Muscle of leg (tissue), 11 donors: ENCODE measurements around the gene ERC1. TPM values are rescaled to one million over a fixed set of nuclear protein-coding genes. Genes with fewer than 3 reads are reported as not detected.

ENCODE experiments used
- DNase-seq: peaks from one replicate; pipeline ENCODE4 v3.0.0; 2013
- H3K27ac ChIP-seq: one replicate; pipeline ENCODE4 v1.5.1; 2013; ENCODE audit warnings: mild to moderate bottlenecking, low read length, control low read depth
- H3K27me3 ChIP-seq: one replicate; pipeline ENCODE4 v1.6.1; 2013; ENCODE audit warnings: low read length; ENCODE audit not compliant: control insufficient read depth, insufficient read depth
- H3K36me3 ChIP-seq: one replicate; pipeline ENCODE4 v1.6.1; 2013; ENCODE audit warnings: low read length; ENCODE audit not compliant: control insufficient read depth, insufficient read depth
- H3K4me1 ChIP-seq: one replicate; pipeline ENCODE4 v1.6.1; 2013; ENCODE audit warnings: low read length; ENCODE audit not compliant: control insufficient read depth, insufficient read depth
- H3K4me3 ChIP-seq: one replicate; pipeline ENCODE4 v1.5.1; 2013; ENCODE audit warnings: low read length, control low read depth
- H3K9me3 ChIP-seq: replicated peaks from 2 replicates; pipeline ENCODE4 v1.6.1; 2013; ENCODE audit warnings: low read depth, low read length; ENCODE audit not compliant: control insufficient read depth
- WGBS: methylation state at CpG from one replicate; pipeline ENCODE4 v1.1.5; 2013; ENCODE audit warnings: missing lambda C conversion rate; ENCODE audit not compliant: insufficient coverage; 5-methylcytosine and 5-hydroxymethylcytosine counted together
- polyA plus RNA-seq, 8 donors: library from polyadenylated mRNA; unstranded; fragments of 120-200 nt; gene quantifications; one replicate each; pipeline versions ENCODE4 v1.2.1 to v1.2.3, GENCODE V29; 2013; ENCODE audit warnings: inconsistent platforms in 1 of 8, low replicate concordance in 1 of 8; ENCODE audit not compliant: insufficient read length in 8 of 8, insufficient read depth in 1 of 8
- total RNA-seq: library from RNA; stranded (reverse); fragments of 120-200 nt; gene quantifications from one replicate; pipeline ENCODE4 v1.2.4, GENCODE V29; 2013

The ERC1 gene
- total and polyA plus RNA-seq, 9 donors = 15.8 to 32.5 (median 25.1) TPM

- no peaks in the 10 kb centered on the region for H3K4me1 ChIP-seq
- DNase-seq = peak; percentile 33
- H3K27me3 ChIP-seq = no peaks in the 10 kb centered on the region
- H3K36me3 ChIP-seq = peaks cover 6% of the 10 kb centered on the region
- H3K27ac ChIP-seq = no peak overlapping the region
- H3K4me3 ChIP-seq = no peak overlapping the region
- no peaks in the 10 kb centered on the region for H3K9me3 ChIP-seq
- 42% methylated on average over 2 of the region's 4 CpGs for WGBS
Observed at GRCh38 chr12:1382826-1383225, 391.8 kb downstream of the ERC1 start.

- no peak overlapping the region for H3K27ac ChIP-seq
- peaks cover 6% of the 10 kb centered on the region for H3K36me3 ChIP-seq
- no CpG with 5 or more reads among the region's 4 CpGs for WGBS
- no peaks in the 10 kb centered on the region for H3K27me3 ChIP-seq
- no peak for DNase-seq
- no peak overlapping the region for H3K4me3 ChIP-seq
- no peaks in the 10 kb centered on the region for H3K9me3 ChIP-seq
- H3K4me1 ChIP-seq = no peaks in the 10 kb centered on the region
Observed at GRCh38 chr12:1383758-1384157, 392.7 kb downstream of the ERC1 start.

- no peak overlapping the region for H3K4me3 ChIP-seq
- DNase-seq = no peak
- H3K27ac ChIP-seq = no peak overlapping the region
- WGBS = no CpG with 5 or more reads among the region's 4 CpGs
- peaks cover 2% of the 10 kb centered on the region for H3K36me3 ChIP-seq
- H3K27me3 ChIP-seq = no peaks in the 10 kb centered on the region
- no peaks in the 10 kb centered on the region for H3K9me3 ChIP-seq
- H3K4me1 ChIP-seq = no peaks in the 10 kb centered on the region
Observed at GRCh38 chr12:1384910-1385309, 393.9 kb downstream of the ERC1 start.

- DNase-seq = no peak
- H3K27ac ChIP-seq = no peak overlapping the region
- no peaks in the 10 kb centered on the region for H3K36me3 ChIP-seq
- H3K9me3 ChIP-seq = peaks cover 4% of the 10 kb centered on the region
- H3K4me3 ChIP-seq = no peak overlapping the region
- no peaks in the 10 kb centered on the region for H3K27me3 ChIP-seq
- H3K4me1 ChIP-seq = no peaks in the 10 kb centered on the region
Observed at GRCh38 chr12:1391722-1392121, 400.7 kb downstream of the ERC1 start.

GRCh38 chr12:1395421-1395955, 404.5 kb downstream of the ERC1 start:
- DNase-seq = no peak
- H3K9me3 ChIP-seq = peaks cover 4% of the 10 kb centered on the region
- H3K4me3 ChIP-seq = no peak overlapping the region
- no peaks in the 10 kb centered on the region for H3K4me1 ChIP-seq
- WGBS = 80% methylated on average over 2 of the region's 4 CpGs
- no peaks in the 10 kb centered on the region for H3K27me3 ChIP-seq
- H3K27ac ChIP-seq = no peak overlapping the region
- H3K36me3 ChIP-seq = no peaks in the 10 kb centered on the region

- no peaks in the 10 kb centered on the region for H3K9me3 ChIP-seq
- WGBS = no CpG with 5 or more reads among the region's 3 CpGs
- H3K27me3 ChIP-seq = no peaks in the 10 kb centered on the region
- no peak for DNase-seq
- no peak overlapping the region for H3K27ac ChIP-seq
- no peak overlapping the region for H3K4me3 ChIP-seq
- H3K36me3 ChIP-seq = no peaks in the 10 kb centered on the region
- no peaks in the 10 kb centered on the region for H3K4me1 ChIP-seq
Observed at GRCh38 chr12:1398673-1399072, 407.6 kb downstream of the ERC1 start.

- no CpG with 5 or more reads among the region's 3 CpGs for WGBS
- H3K9me3 ChIP-seq = no peaks in the 10 kb centered on the region
Observed at GRCh38 chr12:1401891-1402290, 410.9 kb downstream of the ERC1 start.

GRCh38 chr12:1403417-1403816, 412.4 kb downstream of the ERC1 start:
- Histone ChIP-seq H3K4me3 (no peak overlapping the region), H3K4me1 (no peaks in the 10 kb centered on the region), H3K27me3 (no peaks in the 10 kb centered on the region), H3K27ac (no peak overlapping the region), H3K9me3 (no peaks in the 10 kb centered on the region), H3K36me3 (no peaks in the 10 kb centered on the region)
- WGBS = 80% methylated on average over 1 of the region's 4 CpGs
- no peak for DNase-seq

More at GRCh38 chr12:1401891-1402290, 410.9 kb downstream of the ERC1 start:
- Histone ChIP-seq H3K36me3 (no peaks in the 10 kb centered on the region), H3K4me3 (no peak overlapping the region), H3K27ac (no peak overlapping the region), H3K27me3 (no peaks in the 10 kb centered on the region), H3K4me1 (no peaks in the 10 kb centered on the region)
- DNase-seq = no peak

GRCh38 chr12:1405619-1406018, 414.6 kb downstream of the ERC1 start:
- Histone ChIP-seq H3K36me3 (no peaks in the 10 kb centered on the region), H3K4me1 (no peaks in the 10 kb centered on the region), H3K9me3 (no peaks in the 10 kb centered on the region), H3K27me3 (no peaks in the 10 kb centered on the region), H3K27ac (no peak overlapping the region), H3K4me3 (no peak overlapping the region)
- no peak for DNase-seq
- WGBS = no CpG with 5 or more reads among the region's 5 CpGs

- no CpG with 5 or more reads among the region's 1 CpG for WGBS
Observed at GRCh38 chr12:1410794-1411193, 419.8 kb downstream of the ERC1 start.

GRCh38 chr12:1413930-1414329, 422.9 kb downstream of the ERC1 start:
- Histone ChIP-seq H3K36me3 (peaks cover 5% of the 10 kb centered on the region), H3K4me1 (no peaks in the 10 kb centered on the region), H3K4me3 (no peak overlapping the region), H3K27ac (no peak overlapping the region), H3K27me3 (no peaks in the 10 kb centered on the region), H3K9me3 (no peaks in the 10 kb centered on the region)
- no peak for DNase-seq
- 80% methylated on average over 9 of the region's 12 CpGs for WGBS

More at GRCh38 chr12:1410794-1411193, 419.8 kb downstream of the ERC1 start:
- no peak for DNase-seq
- Histone ChIP-seq H3K9me3 (no peaks in the 10 kb centered on the region), H3K36me3 (peaks cover 5% of the 10 kb centered on the region), H3K4me3 (no peak overlapping the region), H3K4me1 (no peaks in the 10 kb centered on the region), H3K27me3 (no peaks in the 10 kb centered on the region), H3K27ac (no peak overlapping the region)
